Jurkat, Clone E6-1 (cell line): Measurements from ENCODE around the gene POFUT2.
"Not testable (repeated sequence)": the region's sequence is repeated elsewhere in the genome, so short reads cannot be mapped to it uniquely, and the experiment has no call there.

Source experiments
- DNase-seq: peaks from one replicate; pipeline ENCODE4 v3.0.0-alpha.2; 2011; ENCODE audit warnings: low read depth, low spot score
- H3K4me3 ChIP-seq: 2 replicates; pipeline ENCODE4 v1.5.1; 2011; ENCODE audit warnings: mild to moderate bottlenecking, low read length, control low read depth, moderate library complexity

The POFUT2 gene

DNA sequence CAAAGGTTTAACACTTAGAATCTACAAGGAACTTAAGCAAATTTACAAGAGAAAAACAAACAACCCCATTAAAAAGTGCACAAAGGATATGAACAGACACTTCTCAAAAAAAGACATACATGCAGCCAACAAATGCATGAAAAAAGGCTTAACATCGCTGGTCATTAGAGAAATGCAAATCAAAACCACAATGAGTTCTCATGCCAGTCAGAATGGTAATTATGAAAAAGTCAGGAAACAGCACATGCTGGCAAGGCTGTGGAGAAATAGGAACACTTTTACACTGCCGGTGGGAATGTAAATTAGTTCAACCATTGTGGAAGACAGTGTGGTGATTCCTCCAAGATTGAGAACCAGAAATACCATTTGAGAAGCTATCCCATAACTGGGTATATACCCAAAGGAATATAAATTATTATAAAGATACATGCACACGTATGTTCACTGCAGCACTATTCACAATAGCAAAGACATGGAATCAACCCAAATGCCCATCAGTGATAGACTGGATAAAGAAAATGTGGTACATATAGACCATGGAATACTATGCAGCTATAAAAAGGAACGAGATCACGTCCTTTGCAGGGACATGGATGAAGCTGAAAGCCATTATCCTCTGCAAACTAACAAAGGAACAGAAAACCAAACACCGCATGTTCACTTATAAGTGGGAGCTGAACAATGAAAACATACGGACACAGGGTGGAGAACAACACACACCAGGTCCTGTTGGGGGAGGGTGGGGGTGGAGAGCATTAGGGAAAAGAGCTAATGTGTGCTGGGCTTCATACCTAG lies 28.2 kb upstream of the POFUT2 start:
- H3K4me3 ChIP-seq, DNase-seq: not testable (repeated sequence)

- no peak for DNase-seq
- no peak overlapping the region for H3K4me3 ChIP-seq
These were observed 26.0 kb upstream of the POFUT2 start for GRCh38 chr21:45313682-45314081.

DNA sequence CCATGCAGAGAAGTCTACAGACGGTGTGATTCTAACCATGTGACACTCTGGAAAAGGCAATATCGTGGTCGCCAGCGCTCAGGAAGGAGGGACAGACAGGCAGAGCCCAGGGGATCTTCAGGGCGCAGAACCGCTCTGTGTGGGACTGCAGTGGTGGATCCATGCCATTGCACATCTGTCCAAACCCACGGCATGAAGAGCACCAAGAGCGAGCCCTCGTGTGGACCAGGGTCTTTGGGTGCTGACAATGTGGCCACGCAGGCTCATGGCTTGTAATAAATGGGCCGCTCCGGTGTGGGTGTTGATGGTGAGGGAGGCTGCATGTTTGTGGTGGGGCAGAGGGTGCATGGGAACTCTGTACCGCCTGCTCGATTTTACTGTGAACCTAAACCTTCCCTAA lies 25.3 kb upstream of the POFUT2 start:
- DNase-seq = no peak

DNA sequence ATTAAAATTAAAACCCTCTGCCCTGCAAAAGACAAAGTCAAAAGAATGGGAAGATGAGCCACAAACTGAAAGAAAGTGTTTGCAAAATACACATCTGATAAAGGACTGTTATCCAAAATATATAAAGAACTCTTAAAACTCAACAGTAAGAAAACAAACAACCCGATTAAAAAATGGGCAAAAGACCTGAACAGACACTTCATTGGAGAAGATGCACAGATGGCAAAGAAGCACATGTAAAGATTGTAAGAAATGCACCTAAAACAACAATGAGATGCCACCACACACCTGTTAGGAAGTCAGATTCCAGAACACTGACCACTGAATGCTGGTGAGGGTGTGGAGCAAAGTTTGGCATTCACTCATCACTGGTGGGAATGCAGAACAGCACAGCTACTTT lies 24.6 kb upstream of the POFUT2 start:
- no peak overlapping the region for H3K4me3 ChIP-seq
- DNase-seq = no peak

More for the DNA sequence above, 25.3 kb upstream of the POFUT2 start:
- H3K4me3 ChIP-seq = no peak overlapping the region

DNA sequence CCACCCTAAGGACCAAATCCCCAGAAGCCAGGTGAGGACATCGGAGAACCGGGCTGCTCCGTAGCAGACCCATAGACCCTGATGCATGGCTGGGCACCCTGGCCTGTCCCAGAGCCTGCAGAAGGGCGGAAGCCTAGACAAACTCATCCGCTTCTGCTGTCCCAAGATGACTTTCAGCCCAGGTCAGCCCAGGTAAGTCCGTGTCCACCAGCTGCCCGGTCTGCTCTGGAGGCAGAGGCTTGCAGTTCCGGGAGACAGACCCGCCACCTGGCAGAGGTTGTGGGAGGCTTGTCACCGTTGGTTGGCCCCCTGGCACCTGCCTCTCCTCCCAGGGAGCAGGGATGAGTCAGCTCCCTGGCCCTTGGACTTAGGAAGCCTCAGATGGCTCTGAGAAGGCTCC lies 22.8 kb upstream of the POFUT2 start:
- H3K4me3 ChIP-seq = no peak overlapping the region
- no peak for DNase-seq

- no peak overlapping the region for H3K4me3 ChIP-seq
- DNase-seq = no peak
These were observed 22.3 kb upstream of the POFUT2 start for GRCh38 chr21:45309987-45310381.

DNA sequence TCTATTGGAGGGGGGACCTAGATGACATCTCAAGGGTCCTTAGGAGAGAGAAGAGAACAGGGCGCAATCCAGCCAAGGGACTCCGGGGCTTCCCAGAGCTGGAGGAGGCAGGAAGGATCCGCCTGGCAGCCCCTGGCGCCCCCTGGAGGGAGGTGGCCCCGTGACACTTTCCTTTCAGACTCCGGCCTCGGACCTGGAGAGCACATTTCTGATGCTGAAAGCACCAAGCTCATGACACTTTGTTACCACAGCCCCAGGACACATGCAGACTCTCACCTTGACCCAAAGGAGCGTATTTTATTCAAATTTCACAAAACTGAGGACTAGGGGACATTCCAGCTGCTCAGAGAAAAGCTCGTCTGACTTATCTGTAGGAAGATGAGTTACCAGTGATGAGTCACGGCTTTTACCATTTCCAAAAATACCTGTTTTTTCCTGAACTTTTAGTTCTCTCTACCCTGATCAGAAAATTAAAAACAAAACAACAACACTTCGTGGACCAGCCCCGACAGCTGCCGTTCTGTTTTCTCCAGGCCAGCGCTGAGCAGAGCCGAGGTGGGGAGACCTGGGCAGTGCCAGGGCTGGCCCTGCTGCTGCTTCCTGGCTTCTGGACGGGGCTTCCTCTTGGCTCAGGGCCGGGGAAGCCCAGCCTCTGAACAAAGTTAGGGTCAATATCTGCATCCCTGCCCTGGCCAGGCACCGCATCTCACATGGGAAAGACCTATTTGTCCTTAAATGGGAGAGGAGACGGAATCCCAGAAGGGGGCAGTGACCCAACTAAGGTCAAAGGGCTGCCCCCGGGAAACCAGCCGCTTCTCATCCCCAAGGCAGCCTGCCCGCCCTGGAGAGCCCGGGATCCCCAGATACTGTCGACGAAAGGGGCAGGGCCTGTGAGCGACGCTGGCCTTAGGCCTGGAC lies 21.6 kb upstream of the POFUT2 start:
- no peak for DNase-seq
- peak overlapping the region; percentile 27 for H3K4me3 ChIP-seq

GRCh38 chr21:45308194-45309068 lies 20.7 kb upstream of the POFUT2 start:
- H3K4me3 ChIP-seq = peak overlapping the region; percentile 27
- no peak for DNase-seq

DNA sequence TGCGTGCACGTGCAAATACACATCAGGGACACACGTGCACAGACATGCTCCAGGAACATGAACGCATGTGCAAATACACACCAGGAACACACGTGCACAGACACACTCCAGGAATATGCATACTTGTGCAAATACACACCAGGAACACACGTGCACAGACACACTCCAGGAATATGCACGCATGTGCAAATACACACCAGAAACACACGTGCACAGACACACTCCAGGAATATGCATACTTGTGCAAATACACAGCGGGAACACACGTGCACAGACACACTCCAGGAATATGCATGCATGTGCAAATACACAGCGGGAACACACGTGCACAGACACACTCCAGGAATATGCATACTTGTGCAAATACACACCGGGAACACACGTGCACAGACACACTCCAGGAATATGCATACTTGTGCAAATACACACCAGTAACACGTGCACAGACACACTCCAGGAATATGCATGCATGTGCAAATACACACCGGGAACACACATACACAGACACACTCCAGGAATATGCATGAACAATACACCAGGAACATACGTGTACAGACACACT lies 20.0 kb upstream of the POFUT2 start:
- H3K4me3 ChIP-seq, DNase-seq: not testable (repeated sequence)

- no peak for DNase-seq
- no peak overlapping the region for H3K4me3 ChIP-seq
These were observed 19.3 kb upstream of the POFUT2 start for GRCh38 chr21:45306832-45307571.

DNA sequence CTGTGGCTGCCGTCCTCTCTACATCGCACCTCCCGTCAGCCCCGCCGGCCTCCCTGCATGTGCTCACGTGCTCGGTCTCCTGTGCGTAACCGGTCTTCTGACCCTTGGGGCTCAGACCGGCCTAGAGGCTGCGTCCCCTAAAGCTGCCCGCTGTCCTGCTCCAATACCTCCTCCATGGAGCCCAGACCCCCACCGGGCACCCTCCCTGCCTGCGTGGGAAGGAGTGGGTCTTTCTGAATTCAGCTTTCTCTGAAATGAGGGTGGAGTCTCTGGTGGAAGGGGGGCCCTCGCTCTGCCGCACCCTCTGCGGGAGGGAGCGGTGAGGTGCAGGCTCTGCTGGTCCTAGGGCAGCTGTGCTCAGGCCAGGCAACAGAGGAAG lies 18.7 kb upstream of the POFUT2 start:
- no peak for DNase-seq
- no peak overlapping the region for H3K4me3 ChIP-seq

GRCh38 chr21:45305836-45306235 lies 18.1 kb upstream of the POFUT2 start:
- no peak overlapping the region for H3K4me3 ChIP-seq
- DNase-seq = no peak

- H3K4me3 ChIP-seq = no peak overlapping the region
- DNase-seq = no peak
These were observed 17.2 kb upstream of the POFUT2 start for GRCh38 chr21:45304945-45305344.

DNA sequence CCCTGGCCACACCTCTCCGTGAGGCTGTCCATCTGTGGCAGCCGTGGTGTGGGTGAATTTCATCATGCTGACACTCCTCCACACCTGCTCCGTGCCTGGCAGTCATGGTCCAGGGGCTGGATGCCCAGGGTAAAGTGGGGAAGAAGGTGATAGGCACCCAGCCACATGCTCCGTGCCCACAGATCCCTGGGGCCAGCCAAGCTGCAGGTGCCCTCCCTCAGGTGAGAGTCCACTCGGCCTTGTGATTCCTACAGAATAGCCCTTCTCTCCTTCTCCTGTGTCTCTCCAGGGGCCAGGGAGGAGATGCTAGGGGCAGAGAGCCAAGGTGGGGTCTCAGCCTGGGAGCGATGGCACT lies 16.8 kb upstream of the POFUT2 start:
- no peak for DNase-seq
- no peak overlapping the region for H3K4me3 ChIP-seq

GRCh38 chr21:45303751-45304475 lies 16.2 kb upstream of the POFUT2 start:
- no peak overlapping the region for H3K4me3 ChIP-seq
- no peak for DNase-seq

DNA sequence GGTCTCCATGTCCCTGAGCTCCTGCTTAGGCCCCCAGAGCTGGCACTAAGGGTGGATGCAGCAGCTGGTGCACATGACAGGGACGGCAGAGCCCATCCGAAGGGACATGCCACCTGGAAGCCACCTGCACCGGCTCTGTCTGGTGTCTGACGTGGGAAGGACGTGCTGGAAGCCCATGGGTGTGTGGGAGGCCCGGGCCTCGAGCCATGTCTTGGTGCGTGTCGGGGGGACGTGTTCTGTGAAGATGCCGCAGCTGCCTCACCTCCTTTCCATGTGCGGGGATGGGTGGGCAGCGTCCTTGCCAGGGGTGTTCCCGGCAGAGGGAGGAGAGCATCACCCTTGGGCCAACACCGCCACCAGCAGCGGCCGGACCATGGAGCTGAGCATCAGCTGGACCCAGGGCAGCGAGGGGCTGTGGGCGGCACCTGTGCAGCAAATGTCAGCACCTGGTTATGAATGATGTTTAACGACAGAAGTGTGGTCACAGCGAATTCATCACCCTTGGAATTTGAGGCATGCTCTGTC lies 15.5 kb upstream of the POFUT2 start:
- no peak for DNase-seq
- no peak overlapping the region for H3K4me3 ChIP-seq

- DNase-seq = no peak
- no peak overlapping the region for H3K4me3 ChIP-seq
These were observed 14.7 kb upstream of the POFUT2 start for GRCh38 chr21:45302082-45303061.
